Measurements from ENCODE around the gene CCNB3.

The CCNB3 gene

GRCh38 chrX:50381729-50382415 is 177.3 kb downstream of the CCNB3 start:
- TF ChIP-seq HDGF (IDR thresholded peaks at IDR 0.05; ENCODE audit: borderline replicate concordance) = no peak
- no peak for TF ChIP-seq FOXA1 (IDR thresholded peaks at IDR 0.05)
- no peak for TF ChIP-seq ELF4 (IDR thresholded peaks at IDR 0.05)
- TF ChIP-seq SUZ12 (IDR thresholded peaks at IDR 0.05) = no peak
- TF ChIP-seq ARNT (IDR thresholded peaks at IDR 0.05) = no peak
- no peak for TF ChIP-seq BHLHE40 (IDR thresholded peaks at IDR 0.05; ENCODE audit: borderline replicate concordance)
- TF ChIP-seq L3MBTL2 (conservative IDR thresholded peaks at IDR 0.05) = no peak
- no peak for TF ChIP-seq ZNF384 (IDR thresholded peaks at IDR 0.05)
- no peak for TF ChIP-seq FOXK2 (IDR thresholded peaks at IDR 0.05)
- no peak for TF ChIP-seq SP1 (IDR thresholded peaks at IDR 0.05)
- TF ChIP-seq, protein P1, sequence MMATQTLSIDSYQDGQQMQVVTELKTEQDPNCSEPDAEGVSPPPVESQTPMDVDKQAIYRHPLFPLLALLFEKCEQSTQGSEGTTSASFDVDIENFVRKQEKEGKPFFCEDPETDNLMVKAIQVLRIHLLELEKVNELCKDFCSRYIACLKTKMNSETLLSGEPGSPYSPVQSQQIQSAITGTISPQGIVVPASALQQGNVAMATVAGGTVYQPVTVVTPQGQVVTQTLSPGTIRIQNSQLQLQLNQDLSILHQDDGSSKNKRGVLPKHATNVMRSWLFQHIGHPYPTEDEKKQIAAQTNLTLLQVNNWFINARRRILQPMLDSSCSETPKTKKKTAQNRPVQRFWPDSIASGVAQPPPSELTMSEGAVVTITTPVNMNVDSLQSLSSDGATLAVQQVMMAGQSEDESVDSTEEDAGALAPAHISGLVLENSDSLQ (IDR thresholded peaks at IDR 0.05) = no peak
- ChIA-PET CTCF (no interaction called here), POLR2A (no interaction called here)
- DNase-seq (ENCODE audit: extremely low spot score) = no peak

- DNase-seq (ENCODE audit: extremely low spot score) = no peak
- ChIA-PET POLR2A (no interaction called here), CTCF (no interaction called here)
- TF ChIP-seq L3MBTL2 (conservative IDR thresholded peaks at IDR 0.05) = no peak
- TF ChIP-seq FOXM1 (IDR thresholded peaks at IDR 0.05; ENCODE audit: borderline replicate concordance) = no peak
- TF ChIP-seq ARNT (IDR thresholded peaks at IDR 0.05) = no peak
- TF ChIP-seq SP1 (IDR thresholded peaks at IDR 0.05) = no peak
These were observed 182.0 kb downstream of the CCNB3 start for GRCh38 chrX:50386520-50386919.

- TF ChIP-seq HDGF (IDR thresholded peaks at IDR 0.05; ENCODE audit: borderline replicate concordance) (no peak), TARDBP (IDR thresholded peaks at IDR 0.05) (no peak), ELF4 (IDR thresholded peaks at IDR 0.05) (no peak), L3MBTL2 (conservative IDR thresholded peaks at IDR 0.05) (no peak), FOXM1 (IDR thresholded peaks at IDR 0.05; ENCODE audit: borderline replicate concordance) (no peak), LEF1 (IDR thresholded peaks at IDR 0.05; ENCODE audit: borderline replicate concordance) (no peak), ZNF384 (IDR thresholded peaks at IDR 0.05) (no peak)
- TF ChIP-seq, protein P1 (IDR thresholded peaks at IDR 0.05) = no peak
- DNase-seq (ENCODE audit: extremely low spot score) = no peak
- ChIA-PET CTCF (no interaction called here), POLR2A (no interaction called here)
These were observed 189.3 kb downstream of the CCNB3 start for GRCh38 chrX:50393902-50394301.

All from HEK293T (cell line).